GM19238 (cell line): ENCODE measurements around the gene RNF7.
"Not testable (repeated sequence)": the region's sequence is repeated elsewhere in the genome, so short reads cannot be mapped to it uniquely, and the experiment has no call there.

Experiments used
- DNase-seq: peaks from one replicate; pipeline ENCODE4 v3.0.0; 2011; ENCODE audit warnings: low spot score; ENCODE audit not compliant: insufficient read length

The RNF7 gene

DNA sequence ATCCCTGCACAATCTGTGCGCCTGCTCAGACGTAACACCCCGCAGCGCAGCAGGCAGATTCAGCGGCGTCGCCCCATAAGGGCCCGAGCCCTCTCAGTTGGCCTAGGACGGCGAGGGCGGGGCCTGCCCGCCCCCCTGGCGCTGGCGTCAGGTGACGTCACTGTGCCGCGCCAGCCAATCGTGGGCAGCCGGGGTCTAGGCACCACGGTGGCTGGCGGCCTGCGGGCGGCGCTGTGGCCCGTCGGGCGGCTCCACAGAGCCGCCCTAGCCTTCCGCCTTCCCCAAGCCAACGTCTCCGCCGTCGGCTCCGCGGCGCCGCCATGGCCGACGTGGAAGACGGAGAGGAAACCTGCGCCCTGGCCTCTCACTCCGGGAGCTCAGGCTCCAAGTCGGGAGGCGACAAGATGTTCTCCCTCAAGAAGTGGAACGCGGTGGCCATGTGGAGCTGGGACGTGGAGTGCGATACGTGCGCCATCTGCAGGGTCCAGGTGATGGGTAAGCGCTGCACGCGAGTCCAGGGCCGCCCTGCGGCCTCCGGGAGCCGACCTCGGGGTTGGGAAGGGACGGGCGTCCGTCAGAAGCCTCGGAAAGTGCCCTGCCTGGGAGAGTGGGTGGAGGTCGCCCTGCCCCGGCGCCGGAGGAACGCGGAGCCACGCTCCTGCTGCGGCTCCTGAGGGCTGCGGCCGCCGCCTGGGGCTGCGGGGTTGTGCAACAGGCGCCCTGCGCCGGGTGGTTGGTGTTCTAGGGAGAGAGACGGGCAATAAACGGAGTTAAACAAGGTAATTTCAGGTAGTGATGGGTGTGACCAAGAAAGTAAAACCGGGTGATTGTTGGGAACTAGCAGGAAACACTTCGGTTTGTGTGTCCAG, at the start of gene RNF7:
Gene RNF7 (plus strand): TSS at position 277 of the 869 bp plus-strand sequence. CDS start 44 bp downstream, at position 321.
- DNase-seq: peak; percentile 85

DNA sequence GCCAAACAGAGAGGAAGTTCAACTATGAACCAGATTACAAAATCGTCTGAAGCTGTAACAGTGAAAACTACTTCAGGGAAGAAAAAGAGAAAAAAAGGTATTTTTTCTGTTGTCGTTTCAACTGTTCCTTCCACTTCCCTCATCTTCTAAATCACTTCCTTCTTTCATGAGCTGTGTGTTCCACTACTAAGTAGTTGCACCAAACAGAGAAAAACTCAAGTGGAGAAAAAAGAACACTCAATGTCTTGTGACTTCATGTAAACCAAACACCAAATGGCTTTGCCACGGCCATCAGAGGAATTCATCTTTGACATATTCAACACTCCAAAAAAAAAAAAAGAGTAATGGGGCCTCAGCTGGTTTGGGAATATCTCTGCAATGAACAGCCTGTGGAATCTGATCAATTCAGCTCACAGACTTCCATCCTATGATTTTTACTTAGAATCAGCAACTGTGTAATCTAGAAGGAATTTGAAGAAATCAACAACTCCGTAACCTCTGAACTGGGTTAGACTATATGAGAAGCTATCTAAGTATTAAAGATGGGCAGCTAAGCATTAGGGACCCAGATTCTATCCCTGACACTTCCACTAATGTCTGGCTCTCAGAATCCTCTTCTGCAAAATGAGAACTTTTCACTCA, 47.5 kb upstream of the RNF7 start:
- no peak for DNase-seq

DNA sequence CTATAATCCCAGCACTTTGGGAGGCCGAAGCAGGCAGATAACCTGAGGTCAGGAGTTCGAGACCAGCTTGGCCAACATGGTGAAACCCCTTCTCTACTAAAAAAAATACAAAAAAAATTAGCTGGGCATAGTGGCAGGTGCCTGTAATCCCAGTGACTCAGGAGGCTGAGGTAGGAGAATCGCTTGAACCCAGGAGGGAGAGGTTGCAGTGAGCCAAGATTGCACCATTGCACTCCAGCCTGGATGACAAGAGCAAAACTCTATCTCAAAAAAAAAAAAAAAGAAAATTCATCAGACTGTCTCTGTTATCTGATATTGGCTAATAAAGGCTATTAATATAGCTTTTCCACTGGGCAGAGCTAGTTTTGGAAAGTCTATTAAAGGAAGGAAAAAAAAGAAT, 46.6 kb upstream of the RNF7 start:
- not testable (repeated sequence) for DNase-seq

DNA sequence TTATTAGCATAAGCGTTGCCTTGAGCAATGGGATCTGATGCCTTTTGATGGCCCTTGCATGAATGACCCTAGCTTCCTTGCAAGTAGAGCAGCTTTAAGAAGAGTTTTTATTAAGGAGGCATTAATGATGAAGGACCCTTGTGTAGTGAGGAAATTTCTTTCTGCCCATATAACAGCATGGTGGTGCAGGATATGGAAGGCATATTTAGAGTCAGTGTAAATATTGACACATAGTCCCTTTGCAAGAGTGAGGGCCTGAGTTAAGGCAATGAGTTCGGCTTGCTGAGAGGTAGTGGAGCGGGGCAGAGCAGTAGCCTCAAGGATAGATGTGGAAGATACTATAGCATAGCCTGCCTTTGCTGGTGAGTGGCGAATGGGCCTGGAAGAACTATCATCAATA, 45.1 kb upstream of the RNF7 start:
- not testable (repeated sequence) for DNase-seq

DNA sequence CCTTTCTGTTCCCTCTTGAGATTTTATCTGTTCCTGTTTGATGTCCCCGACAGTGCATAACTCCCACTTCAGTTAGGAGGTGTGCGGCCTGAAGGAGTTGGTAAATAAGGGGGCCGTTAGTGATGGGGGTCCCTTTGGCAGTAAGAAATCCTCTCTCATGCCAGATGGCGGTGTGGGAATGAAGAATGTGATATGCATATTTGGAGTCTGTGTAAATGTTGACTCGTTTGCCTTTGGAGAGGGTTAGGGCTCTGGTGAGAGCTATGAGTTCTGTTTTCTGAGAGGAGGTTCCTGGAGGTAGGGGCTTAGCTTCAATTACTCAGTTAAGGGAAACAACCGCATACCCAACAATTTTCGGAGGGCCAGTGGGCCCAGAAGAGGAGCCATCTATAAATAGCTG, 38.8 kb upstream of the RNF7 start:
- DNase-seq: no peak

DNA sequence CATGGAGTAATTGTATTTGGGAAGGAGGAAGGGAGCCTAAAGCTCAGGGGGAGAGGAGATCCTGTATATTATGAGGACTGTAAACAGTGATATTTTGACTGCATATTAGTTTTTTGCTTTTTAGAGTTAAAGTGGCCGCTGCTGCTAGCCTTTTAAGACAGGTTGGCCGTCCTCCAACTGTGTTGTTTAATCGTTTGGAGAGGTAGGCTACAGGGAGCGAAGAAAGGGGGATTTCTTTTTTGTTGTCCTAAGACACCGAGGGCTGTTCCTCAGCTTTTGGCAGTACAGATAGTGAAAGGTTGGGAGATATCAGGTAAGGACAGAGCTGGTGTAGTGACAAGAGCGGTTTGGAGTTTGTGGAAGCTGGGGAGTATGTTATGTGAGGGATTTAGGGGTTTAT, 38.2 kb upstream of the RNF7 start:
- DNase-seq: no peak

DNA sequence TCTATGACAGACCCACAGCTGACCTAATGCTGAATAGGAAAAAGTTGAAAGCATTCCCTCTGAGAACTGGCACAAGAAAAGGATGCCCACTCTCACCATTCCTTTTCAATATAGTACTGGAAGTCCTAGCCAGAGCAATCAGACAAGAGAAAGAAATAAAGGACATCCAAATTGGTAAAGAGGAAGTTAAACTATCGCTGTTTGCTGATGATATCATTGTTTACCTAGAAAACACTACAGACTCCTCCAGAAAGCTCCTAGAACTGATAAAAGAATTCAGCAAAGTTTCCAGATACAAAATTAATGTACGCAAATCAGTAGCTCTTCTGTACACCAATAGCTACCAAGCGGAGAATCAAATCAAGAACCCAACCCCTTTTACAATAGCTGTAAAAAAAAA, 34.7 kb upstream of the RNF7 start:
- DNase-seq: not testable (repeated sequence)

DNA sequence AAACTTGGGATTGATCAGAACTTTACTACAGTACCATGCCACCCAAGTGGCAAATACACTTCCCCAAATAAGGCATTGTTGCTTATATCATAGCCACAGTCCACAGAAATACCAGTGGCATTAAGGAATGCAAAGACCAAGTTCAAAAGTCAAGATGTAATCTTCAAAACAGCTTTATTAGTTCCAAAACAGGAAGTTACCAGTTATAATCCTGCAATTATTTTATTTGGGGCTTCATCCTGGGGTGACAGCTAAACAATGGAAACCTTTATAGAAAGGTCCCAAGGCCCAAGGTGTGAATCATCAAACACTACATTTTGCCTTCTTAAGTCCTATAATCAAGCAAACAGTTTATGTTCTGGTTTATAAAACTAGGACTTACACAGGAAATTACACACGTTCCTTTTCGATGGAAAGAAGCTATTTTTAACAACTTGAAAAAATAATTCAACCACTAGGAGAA, 30.3 kb upstream of the RNF7 start:
- DNase-seq: no peak

DNA sequence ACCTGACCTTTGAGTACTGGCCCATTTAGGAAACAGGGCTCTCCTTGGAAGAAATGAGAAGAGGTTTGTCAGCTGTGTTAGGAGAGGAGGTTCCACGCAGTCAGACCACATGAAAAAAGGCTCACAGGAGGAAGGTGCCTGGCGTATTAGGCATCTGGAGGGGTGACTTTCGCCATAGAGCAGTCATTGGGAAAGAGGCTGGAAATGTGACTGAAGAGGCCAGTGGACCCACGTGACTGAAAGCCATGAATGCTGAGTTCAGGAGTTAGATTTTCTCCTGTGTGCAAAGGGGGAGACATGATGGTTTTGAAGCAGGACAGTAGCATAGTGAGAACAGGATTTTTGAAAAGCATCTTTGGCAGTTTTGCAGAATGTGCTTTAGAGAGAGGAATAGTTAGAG, 29.7 kb upstream of the RNF7 start:
- DNase-seq: no peak

DNA sequence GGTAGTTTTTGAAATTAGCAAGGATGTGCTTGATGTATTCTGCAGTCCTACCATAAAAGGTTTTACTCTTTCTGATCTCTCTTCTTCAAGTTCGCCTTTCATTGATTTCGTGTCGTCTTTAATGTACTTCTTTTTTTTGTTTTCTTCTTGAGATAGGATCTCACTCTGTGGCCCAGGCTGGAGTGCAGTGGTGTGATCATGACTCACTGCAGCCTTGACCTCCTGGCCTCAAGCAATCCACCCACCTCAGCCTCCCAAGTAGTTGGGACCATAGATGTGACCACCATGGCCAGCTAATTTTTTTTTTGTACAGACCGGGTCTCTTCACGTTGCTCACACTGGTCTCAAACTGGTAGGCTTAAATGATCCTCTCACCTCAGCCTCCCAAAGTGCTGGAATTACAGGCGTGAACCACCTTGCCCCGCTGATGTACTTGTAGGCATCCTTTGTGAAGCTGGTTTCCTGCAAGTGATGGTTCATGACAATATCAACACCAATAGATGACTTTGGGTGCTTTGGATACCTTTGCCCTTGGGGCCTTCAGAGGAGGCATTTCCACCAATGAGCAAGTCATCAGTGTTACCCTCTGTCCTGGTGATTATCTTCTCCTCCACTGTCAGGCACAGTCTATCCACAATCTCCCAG, 28.9 kb upstream of the RNF7 start:
- no peak for DNase-seq

DNA sequence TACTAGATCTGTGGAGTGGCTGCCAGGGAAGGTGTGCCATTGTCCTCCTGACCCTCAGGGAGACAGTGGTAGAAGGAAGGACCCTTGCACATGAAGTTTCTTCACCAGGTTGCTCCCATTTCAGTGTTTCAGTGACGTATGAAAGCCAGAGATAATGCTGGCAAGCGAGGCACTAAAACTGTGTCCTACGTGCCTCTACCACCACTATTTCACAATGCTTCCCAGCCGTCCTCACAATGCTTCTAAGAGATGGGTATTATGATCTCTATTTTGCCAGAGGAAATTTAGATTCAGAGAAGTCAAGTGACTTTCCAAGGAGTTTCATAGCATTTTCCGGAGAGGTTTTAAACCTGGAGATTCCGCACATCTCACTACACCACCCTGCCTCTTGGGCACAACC, 28.0 kb upstream of the RNF7 start:
- DNase-seq: no peak

DNA sequence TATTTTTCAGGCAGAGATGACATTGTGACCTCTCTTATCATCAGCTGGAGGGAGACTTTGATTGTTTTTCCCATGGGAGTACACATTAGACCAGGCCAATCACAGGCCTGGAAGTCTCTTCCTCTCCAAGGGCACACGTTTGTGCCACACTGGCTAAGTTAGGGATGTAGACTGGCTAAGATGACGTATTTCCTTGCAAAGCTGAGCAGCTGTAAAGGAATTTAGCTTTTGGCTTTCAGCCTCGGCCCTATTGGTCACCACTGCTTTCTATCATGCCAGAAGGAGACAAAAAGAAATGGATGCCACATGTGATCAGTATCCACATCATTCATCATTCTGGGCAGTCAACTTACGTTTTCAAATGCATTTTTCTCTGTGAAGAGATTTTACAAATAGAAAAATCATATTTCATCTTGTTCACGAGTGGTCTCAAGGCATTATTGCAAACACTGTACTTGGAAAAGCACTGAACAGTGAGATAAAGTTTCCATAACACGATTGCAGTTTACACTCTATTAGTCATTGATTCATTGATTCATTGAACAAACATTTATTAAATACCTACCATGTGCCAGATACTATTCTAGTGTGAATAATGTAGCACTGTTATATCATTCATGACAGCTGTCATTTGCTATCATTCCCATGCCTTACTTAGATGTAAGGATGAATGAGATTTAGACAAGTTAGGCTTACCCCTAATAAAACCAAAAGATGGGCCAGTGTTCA, 27.0 kb upstream of the RNF7 start:
- no peak for DNase-seq

DNA sequence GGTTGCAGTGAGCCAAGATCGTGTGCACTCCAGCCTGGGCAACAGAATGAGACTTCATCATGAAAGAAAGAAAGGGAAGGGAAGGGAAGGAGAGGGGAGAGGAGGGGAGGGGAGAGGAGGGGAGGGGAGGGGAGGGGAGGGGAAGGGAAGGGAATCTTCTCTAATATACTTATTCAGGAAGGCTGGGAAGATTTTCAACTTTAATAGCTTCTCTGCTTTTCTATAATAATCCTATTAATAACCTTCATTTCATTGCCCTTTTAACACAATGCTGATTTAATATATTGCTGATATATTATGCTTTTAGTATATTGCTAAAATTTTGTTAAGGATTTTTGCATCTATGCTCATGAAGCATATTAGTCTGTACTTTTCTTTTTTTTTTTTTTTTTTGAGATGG, 23.4 kb upstream of the RNF7 start:
- DNase-seq: no peak

DNA sequence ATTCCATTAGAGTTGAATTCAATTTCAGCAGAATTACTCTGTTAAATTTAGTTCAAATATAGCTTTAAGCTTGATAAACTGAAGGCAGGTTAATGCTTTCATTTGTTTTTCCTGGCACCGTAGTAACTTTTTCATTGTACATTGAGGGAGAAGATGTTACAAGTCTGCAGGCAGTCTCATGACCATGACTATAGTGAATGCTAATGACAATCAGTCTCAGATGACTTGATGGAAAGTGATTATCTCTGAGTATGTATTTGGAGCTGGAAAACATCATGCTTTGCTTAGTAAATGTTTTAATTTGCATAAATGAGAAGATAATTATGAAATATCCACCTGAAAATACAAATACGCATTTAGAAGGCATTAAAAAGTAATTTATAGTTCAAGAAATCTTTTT, 16.0 kb upstream of the RNF7 start:
- DNase-seq: no peak

DNA sequence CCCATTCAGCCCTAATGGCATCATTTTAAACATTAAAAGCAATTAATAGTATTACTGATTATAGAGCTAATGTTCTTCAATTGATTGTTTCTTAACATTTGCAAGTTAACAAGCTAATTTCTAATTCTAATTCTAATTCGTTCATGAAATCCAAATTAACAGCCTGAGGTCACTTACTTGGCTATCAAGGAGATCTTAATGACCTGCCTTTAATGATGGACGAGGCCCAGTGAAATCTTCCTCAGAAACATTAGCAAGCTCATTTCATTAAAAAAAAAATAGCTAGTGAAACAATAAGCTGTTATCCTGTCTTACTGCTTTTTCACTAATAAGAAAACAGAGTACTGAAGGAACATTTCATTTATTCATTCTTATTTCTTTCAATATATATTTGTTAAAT, 15.4 kb upstream of the RNF7 start:
- no peak for DNase-seq

DNA sequence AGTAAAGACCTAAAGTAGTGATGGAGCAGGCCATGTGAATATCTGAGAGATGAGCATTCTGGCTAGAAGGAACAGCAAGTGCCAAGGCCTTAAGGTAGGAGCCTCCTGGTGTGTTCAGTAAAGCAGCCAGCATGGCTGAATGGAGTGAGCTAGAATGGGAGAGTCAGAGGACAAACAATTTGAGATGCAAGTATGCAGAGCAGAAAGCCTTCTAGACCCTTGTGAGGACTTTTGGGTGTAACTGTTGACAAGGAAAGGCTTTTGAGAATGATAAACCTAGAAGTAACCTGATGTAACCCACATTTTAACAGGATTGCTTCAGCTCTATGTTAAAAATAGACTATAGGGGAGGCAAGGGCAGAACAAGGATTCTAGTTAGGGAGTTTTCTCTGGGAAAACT, 14.8 kb upstream of the RNF7 start:
- DNase-seq: no peak

DNA sequence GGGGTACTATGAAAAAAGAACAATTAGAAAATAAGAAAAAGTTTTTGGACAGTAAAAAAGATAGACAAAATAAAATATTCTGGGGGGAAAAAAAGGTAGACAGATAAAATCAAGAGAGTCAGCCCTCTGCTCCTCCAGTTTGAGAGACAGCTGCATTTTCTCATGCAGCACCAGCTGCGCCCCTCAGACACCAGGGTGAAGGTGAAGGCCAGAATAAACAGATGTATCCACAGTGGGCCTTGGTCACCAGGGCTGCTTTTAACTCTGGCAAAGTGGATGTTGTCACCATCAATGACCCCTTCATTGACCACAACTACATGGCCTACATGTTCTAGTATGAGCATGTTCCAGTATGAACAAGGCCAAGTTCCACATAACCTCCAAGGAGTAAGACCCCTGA, 13.9 kb upstream of the RNF7 start:
- DNase-seq: no peak

DNA sequence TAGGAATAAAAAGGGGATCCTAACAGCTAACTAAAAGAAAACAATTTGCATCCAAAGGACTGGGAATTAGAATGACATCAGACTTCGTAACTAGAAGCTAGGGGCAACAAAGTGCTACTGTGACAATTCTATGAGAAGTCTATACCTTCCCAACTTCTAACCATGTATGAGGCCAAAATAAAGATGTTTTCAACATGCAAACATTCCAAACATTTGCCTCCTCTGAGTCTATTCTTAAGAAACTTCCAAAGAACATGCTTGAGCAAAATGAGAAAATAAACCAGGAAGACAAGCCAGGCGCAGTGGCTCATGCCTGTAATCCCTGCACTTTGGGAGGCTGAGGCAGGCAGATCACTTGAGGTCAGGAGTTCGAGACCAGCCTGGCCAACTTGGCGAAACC, 13.1 kb upstream of the RNF7 start:
- DNase-seq: no peak

DNA sequence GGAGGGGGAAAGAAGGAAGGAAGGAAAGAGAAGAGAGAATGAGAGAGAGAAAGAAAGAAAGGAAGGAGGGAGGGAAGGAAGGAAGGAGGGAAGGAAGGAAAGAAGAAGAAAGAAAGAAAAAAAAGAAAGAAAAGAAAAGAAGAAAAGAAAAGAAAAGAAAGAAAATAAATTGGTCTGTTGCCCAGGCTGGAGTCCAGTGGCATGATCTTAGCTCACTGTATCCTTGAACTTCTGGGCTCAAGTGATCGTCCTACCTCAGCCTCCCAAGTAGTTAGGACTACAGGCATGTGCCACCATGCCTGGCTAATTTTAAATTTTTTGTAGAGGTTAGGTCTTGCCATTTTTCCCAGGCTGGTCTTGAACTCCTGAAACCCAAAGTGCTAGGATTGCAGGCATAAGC, 11.6 kb upstream of the RNF7 start:
- no peak for DNase-seq

DNA sequence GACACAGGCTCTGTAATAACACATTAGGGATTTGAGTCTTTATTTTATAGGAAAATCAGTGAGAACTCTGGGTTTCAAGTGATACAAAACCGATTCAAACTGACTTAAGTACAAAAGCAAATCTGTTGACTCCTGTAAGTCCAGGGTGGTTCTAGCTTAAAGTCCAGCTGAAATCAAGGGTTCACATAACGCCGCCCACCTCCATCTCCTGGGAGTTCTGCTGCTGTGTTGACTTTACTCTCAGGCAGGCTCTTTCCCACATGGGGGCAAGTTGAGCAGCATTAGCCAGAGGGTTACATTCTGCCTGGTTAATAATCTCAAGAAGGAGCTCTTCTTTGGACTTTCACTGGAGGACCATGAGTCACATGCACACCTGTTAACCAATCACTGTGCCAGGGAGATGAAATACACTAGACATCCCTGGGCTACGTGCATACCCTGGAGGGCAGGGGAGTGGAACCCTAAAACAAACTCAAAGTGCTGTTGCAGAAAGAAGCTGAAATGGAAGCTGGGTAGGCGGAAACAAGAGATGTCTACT, 9.7 kb upstream of the RNF7 start:
- DNase-seq: no peak

DNA sequence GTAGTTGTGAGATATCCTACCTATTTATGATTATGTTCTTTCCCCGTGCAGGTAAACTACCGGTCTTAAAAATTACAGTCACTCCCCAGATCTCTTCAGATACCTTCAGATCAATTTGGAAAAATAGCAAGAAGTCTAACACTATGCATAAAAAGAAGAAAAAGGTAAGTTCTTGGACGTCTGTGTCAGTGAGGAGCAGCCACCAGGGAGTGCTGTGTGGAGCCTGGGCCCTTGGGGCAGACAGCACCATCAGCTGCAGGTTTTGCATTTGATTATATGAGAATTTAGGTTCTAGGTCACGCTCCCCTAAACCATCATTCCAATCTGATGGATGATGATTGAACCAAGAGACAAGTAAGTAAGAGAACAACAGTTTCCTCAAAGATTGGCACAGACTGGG, 8.9 kb upstream of the RNF7 start:
- DNase-seq: no peak
